Measurements from ENCODE around the gene PAK4.
"Not testable (repeated sequence)": the region's sequence is repeated elsewhere in the genome, so short reads cannot be mapped to it uniquely, and the experiment has no call there.

The PAK4 gene

DNA sequence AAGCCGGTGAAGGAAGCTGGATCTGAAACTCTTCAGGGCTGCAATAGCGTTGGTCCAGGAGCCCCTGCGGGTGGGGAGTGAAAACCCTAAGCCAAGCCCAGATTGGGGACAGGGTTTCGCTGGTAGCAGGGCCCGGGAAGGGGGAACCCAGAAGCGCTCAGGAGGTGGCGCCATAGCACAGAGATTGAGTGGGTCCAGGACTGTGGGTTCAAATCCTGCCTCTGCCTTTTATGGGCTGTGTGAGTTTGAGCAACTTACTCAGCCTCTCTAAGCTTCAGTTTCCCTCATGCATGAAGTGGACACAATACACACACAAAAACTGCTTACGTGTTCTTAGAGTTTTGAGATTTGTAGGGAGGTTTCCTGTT is 86.8 kb downstream of the PAK4 start:
- DNase-seq = no peak

DNA sequence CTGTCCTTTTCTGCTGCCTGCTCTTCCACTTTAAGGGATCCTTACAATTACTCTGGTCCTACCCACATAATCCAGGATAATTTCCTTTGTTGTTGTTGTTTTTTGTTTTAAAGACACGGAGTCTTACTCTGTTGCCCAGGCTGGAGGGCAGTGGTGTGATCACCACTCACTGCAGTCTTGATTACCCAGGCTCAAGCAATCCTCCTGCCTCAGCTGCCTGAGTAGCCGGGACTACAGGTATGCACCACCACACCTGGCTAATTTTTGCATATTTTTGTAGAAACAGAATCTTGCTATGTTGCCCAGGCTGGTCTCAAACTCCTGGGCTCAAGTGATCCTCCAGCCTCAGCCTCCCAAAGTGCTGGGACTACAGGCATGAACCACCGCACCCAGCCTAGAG is 89.7 kb downstream of the PAK4 start:
- DNase-seq = not testable (repeated sequence)

DNA sequence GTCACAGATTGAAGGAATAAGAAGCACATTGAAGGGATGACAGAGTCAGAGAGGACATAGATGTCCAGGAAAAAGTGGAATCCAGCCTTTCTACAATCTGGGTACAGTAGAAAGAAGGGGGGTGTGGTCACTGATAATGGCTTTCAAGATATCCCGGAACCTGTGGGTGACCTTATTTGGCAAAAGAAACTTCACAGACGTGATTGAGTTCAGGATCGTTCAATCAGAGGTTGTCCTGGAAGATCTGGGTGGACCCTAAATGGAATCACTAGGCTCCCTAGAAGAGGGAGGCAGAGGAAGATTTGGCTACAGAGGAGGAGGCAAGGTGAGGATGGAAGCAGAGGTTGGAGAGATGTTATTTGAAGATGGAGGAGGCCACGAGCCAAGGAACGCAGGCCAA is 91.5 kb downstream of the PAK4 start:
- DNase-seq = no peak

DNA sequence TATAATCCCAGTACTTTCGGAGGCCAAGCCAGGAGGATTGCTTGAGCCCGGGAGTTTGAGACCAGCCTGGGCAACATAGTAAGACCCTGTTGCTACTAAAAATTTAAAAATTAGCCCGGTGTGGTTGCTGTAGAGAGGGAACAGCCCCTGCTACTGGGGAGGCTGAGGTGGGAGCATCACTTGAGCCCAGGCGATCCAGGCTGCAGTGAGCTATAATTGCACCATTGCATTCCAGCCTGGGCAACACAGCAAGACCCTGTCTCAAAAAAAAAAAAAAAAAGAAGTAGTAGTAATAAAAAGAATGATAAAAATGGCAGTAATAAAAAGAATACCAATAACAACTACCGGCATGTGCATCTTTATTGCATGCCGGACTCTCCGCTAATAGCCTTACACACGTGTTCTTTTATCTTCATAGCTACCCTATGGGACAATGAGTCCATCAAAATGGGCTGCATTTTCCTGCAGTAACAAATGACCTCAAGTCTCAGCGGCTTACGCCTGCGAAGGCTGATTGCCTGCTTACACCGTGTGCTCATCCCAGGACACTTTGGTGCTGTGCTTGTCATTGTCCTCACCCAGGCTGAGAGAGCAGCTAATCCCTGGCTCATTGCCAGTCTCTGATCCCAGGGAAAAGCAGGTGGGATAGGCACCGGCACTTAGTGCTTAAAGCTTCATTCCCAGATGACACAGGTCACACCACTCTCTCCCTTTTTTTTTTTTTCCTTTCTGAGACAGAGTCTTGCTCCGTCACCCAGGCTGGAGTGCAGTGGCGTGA is 92.8 kb downstream of the PAK4 start:
- no peak for DNase-seq

DNA sequence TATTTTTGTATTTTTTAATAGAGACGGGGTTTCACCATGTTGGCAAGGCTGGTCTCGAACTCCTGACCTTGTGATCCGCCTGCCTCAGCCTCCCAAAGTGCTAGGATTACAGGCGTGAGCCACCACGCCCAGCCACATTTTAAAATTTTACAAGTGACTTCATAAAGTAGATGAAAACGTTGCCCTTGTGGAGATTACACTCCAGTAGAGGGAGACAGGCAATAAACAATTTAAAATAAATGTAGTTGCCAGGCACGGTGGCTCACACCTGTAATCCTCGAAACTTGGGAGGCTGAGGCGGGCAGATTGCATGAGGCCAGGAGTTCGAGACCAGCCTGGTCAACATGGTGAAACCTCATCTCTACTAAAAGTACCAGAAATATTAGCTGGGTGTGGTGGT is 93.5 kb downstream of the PAK4 start:
- DNase-seq = not testable (repeated sequence)

DNA sequence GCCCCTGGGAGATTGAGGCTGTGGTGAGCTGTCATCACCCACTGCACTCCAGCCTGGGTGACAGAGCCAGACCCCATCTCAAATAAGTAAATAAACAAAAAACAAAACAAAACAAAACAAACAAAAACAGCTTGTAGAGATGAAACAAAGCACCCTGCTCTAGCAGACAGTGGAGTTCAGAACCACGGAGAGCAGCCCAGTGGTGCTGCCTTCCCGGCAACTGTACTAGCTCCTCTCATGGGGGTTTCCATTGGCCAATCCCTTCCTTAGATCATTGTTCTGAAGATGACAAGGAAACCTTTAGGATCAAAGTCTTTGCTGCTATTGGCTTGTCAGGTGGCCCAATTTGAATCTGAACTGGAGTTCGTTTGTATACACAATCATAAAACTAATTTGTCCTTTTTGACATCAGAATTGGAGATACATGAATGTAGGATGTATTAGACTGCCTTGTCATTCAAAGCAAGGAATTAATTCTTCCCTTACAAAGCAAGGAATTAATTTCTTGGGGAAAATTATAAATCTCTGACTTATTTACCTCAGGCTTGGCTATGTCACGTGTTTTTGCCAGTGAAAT is 98.2 kb downstream of the PAK4 start:
- DNase-seq = no peak

DNA sequence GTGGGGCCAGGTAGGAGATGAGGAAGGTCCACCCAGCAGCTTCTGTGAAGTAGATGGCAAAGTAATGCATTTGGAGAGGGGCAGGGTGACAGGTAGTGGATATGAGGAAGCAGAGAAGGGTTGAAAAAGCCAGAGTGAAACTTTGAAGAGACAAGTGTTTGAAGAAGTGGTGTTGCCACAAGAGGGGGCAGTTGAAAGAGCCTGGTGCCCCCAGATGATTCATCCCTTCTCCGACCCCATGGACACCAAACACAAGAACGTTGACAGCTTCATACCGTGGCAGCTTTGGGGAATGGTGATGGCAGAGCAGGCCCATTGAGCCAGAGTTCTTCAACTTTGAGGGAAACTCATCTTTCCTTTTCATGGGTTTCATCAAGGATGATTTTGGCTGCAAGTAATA is 99.3 kb downstream of the PAK4 start:
- DNase-seq = no peak

All from NCI-H1417 treated with DMSO at 0.1 percent for 48 hours (cell line).